ENCODE measurements around the gene CALHM6. TPM values are rescaled to one million over a fixed set of nuclear protein-coding genes. Genes with fewer than 3 reads are reported as not detected.

CALHM6 gene
- total RNA-seq, 1 experiment from 2014 or later = not detected

DNA sequence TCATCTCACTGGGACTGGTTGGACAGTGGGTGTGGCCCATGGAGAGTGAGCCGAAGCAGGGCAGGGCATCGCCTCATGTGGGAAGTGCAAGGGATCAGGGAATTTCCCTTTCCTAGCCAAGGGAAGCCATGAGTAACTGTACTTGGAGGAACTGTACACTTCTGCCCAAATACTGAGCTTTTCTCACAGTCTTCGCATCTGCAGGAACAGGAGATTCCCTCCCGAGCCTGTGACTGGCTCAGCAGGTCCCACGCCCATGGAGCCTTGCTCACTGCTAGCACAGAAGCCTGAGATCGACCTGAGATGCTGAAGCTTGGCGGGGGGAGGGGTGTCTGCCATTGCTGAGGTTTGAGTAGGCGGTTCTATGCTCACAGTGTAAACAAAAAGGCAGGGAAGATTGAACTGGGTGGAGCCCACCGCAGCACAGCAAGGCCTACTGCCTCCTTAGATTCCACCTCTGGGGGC, 39.8 kb downstream of the CALHM6 start:
- TF ChIP-seq, protein P1, sequence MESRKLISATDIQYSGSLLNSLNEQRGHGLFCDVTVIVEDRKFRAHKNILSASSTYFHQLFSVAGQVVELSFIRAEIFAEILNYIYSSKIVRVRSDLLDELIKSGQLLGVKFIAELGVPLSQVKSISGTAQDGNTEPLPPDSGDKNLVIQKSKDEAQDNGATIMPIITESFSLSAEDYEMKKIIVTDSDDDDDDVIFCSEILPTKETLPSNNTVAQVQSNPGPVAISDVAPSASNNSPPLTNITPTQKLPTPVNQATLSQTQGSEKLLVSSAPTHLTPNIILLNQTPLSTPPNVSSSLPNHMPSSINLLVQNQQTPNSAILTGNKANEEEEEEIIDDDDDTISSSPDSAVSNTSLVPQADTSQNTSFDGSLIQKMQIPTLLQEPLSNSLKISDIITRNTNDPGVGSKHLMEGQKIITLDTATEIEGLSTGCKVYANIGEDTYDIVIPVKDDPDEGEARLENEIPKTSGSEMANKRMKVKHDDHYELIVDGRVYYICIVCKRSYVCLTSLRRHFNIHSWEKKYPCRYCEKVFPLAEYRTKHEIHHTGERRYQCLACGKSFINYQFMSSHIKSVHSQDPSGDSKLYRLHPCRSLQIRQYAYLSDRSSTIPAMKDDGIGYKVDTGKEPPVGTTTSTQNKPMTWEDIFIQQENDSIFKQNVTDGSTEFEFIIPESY (IDR thresholded peaks at IDR 0.05; ENCODE audit: extremely low read depth, insufficient replicate concordance, low read length) = no peak
- TF ChIP-seq JUND (IDR thresholded peaks at IDR 0.05) (no peak), CBX3 (IDR thresholded peaks at IDR 0.05; ENCODE audit: low read depth) (no peak), EGR1 (IDR thresholded peaks at IDR 0.05; ENCODE audit: low read depth) (no peak), SRF (IDR thresholded peaks at IDR 0.05; ENCODE audit: low read depth) (no peak), EZH2phosphoT487 (IDR thresholded peaks at IDR 0.05; ENCODE audit: borderline replicate concordance) (no peak), ZNF274 (IDR thresholded peaks at IDR 0.05; ENCODE audit: low read depth, low read length) (no peak), POLR2A (IDR thresholded peaks at IDR 0.05; ENCODE audit: borderline replicate concordance, extremely low read depth, insufficient read depth, insufficient read length) (no peak), FOSL1 (IDR thresholded peaks at IDR 0.05; ENCODE audit: low read depth) (no peak), ZFX (IDR thresholded peaks at IDR 0.05) (no peak)
- TF ChIP-seq, protein P2, sequence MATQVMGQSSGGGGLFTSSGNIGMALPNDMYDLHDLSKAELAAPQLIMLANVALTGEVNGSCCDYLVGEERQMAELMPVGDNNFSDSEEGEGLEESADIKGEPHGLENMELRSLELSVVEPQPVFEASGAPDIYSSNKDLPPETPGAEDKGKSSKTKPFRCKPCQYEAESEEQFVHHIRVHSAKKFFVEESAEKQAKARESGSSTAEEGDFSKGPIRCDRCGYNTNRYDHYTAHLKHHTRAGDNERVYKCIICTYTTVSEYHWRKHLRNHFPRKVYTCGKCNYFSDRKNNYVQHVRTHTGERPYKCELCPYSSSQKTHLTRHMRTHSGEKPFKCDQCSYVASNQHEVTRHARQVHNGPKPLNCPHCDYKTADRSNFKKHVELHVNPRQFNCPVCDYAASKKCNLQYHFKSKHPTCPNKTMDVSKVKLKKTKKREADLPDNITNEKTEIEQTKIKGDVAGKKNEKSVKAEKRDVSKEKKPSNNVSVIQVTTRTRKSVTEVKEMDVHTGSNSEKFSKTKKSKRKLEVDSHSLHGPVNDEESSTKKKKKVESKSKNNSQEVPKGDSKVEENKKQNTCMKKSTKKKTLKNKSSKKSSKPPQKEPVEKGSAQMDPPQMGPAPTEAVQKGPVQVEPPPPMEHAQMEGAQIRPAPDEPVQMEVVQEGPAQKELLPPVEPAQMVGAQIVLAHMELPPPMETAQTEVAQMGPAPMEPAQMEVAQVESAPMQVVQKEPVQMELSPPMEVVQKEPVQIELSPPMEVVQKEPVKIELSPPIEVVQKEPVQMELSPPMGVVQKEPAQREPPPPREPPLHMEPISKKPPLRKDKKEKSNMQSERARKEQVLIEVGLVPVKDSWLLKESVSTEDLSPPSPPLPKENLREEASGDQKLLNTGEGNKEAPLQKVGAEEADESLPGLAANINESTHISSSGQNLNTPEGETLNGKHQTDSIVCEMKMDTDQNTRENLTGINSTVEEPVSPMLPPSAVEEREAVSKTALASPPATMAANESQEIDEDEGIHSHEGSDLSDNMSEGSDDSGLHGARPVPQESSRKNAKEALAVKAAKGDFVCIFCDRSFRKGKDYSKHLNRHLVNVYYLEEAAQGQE (IDR thresholded peaks at IDR 0.05; ENCODE audit: low read depth) = no peak
- TF ChIP-seq, protein P3, sequence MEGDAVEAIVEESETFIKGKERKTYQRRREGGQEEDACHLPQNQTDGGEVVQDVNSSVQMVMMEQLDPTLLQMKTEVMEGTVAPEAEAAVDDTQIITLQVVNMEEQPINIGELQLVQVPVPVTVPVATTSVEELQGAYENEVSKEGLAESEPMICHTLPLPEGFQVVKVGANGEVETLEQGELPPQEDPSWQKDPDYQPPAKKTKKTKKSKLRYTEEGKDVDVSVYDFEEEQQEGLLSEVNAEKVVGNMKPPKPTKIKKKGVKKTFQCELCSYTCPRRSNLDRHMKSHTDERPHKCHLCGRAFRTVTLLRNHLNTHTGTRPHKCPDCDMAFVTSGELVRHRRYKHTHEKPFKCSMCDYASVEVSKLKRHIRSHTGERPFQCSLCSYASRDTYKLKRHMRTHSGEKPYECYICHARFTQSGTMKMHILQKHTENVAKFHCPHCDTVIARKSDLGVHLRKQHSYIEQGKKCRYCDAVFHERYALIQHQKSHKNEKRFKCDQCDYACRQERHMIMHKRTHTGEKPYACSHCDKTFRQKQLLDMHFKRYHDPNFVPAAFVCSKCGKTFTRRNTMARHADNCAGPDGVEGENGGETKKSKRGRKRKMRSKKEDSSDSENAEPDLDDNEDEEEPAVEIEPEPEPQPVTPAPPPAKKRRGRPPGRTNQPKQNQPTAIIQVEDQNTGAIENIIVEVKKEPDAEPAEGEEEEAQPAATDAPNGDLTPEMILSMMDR (IDR thresholded peaks at IDR 0.05 in 2 of 3, conservative IDR thresholded peaks at IDR 0.05 in 1 of 3; ENCODE audit: borderline replicate concordance in 1 of 3, insufficient read depth in 1 of 3, low read depth in 2 of 3, low read length in 2 of 3) = no peak
- H3K4me1 ChIP-seq (ENCODE audit: control insufficient read depth in 1 of 2, insufficient read depth in 2 of 2, low read length in 2 of 2) = no peaks in the 10 kb centered on the region
- no peaks in the 10 kb centered on the region for H3K27me3 ChIP-seq (ENCODE audit: insufficient read depth, low read length)
- H3K9me2 ChIP-seq (ENCODE audit: insufficient read depth) = no peaks in the 10 kb centered on the region
- intact Hi-C loops (cut with micrococcal nuclease) = no loop called here
- H3K9me3 ChIP-seq (ENCODE audit: control insufficient read depth in 1 of 2, insufficient read depth in 1 of 2, low read depth in 1 of 2, low read length in 2 of 2) = no peaks in the 10 kb centered on the region
- no peaks in the 10 kb centered on the region for H3K79me2 ChIP-seq (ENCODE audit: insufficient read depth, low read length)
- DNase-seq (ENCODE audit: low read depth, low spot score) = no peak
- no peaks in the 10 kb centered on the region for H3K36me3 ChIP-seq (ENCODE audit: control insufficient read depth in 1 of 2, insufficient read depth in 2 of 2, low read length in 2 of 2)
- no peaks in the 10 kb centered on the region for H4K20me1 ChIP-seq (ENCODE audit: insufficient read depth)
- RAD21 ChIA-PET (ENCODE audit: low non-redundant PET in 1 of 2, low total read pairs in 2 of 2, uncharacterized antibody in 2 of 2, unreplicated experiment in 2 of 2) = no interaction called here
- no peak overlapping the region for H3K4me2 ChIP-seq (ENCODE audit: low read length)
- no peak overlapping the region for H3K4me3 ChIP-seq (replicated peaks in 1 of 2; ENCODE audit: low read depth in 1 of 2, low read length in 2 of 2)
- CTCF ChIA-PET = no interaction called here
- no peak for ATAC-seq
- no peak overlapping the region for H2AFZ ChIP-seq (ENCODE audit: low read depth, low read length, poor library complexity, severe bottlenecking)
- POLR2A ChIA-PET = no interaction called here
- H3K9ac ChIP-seq (ENCODE audit: low read length) = no peak overlapping the region
- no TSS peak for BruUV-seq (replicated peaks)
- H3K27ac ChIP-seq (ENCODE audit: low read depth, low read length) = no peak overlapping the region
